Putamen (tissue), 1 donor: ENCODE data around the gene MAB21L1.
A peak's percentile ranks its signal among the peaks of the same experiment; 100 is the strongest.

Experiments used
- DNase-seq: peaks from one replicate; pipeline ENCODE4 v3.0.0-alpha.2; 2016; ENCODE audit warnings: low spot score

MAB21L1 gene

GRCh38 chr13:35475960-35476943, at the start of gene MAB21L1:
TSS of gene MAB21L1 (minus strand) at chr13:35476689. CDS start at chr13:35476138, 551 bp downstream.
- no peak for DNase-seq

GRCh38 chr13:35524171-35524570, 47.7 kb upstream of the MAB21L1 start:
- no peak for DNase-seq

GRCh38 chr13:35518337-35518946, 42.0 kb upstream of the MAB21L1 start:
- DNase-seq = no peak

GRCh38 chr13:35514801-35515502, 38.5 kb upstream of the MAB21L1 start:
- peak; percentile 44 for DNase-seq

GRCh38 chr13:35514061-35514477, 37.6 kb upstream of the MAB21L1 start:
- DNase-seq = no peak

- no peak for DNase-seq
These were observed 35.9 kb upstream of the MAB21L1 start for GRCh38 chr13:35512271-35512920.

GRCh38 chr13:35502456-35502855, 26.0 kb upstream of the MAB21L1 start:
- no peak for DNase-seq

- no peak for DNase-seq
These were observed 25.3 kb upstream of the MAB21L1 start for GRCh38 chr13:35501661-35502235.

GRCh38 chr13:35500144-35500543, 23.7 kb upstream of the MAB21L1 start:
- no peak for DNase-seq

- peak; percentile 7 for DNase-seq
These were observed 23.2 kb upstream of the MAB21L1 start for GRCh38 chr13:35499676-35500075.

- DNase-seq = no peak
These were observed 22.7 kb upstream of the MAB21L1 start for GRCh38 chr13:35499196-35499662.

GRCh38 chr13:35498231-35498630, 21.7 kb upstream of the MAB21L1 start:
- DNase-seq = no peak

- DNase-seq = no peak
These were observed 20.4 kb upstream of the MAB21L1 start for GRCh38 chr13:35496761-35497386.

- no peak for DNase-seq
These were observed 19.5 kb upstream of the MAB21L1 start for GRCh38 chr13:35496006-35496405.

GRCh38 chr13:35489050-35489449, 12.6 kb upstream of the MAB21L1 start:
- DNase-seq = no peak

- DNase-seq = no peak
These were observed 8.9 kb upstream of the MAB21L1 start for GRCh38 chr13:35485424-35485823.

- no peak for DNase-seq
These were observed 7.9 kb upstream of the MAB21L1 start for GRCh38 chr13:35484384-35484783.

GRCh38 chr13:35483761-35484160, 7.3 kb upstream of the MAB21L1 start:
- no peak for DNase-seq

- no peak for DNase-seq
These were observed 6.0 kb upstream of the MAB21L1 start for GRCh38 chr13:35482527-35482926.

GRCh38 chr13:35481777-35482176, 5.3 kb upstream of the MAB21L1 start:
- DNase-seq = no peak

- DNase-seq = no peak
These were observed 3.9 kb upstream of the MAB21L1 start for GRCh38 chr13:35480346-35480745.
